Mesenchymal stem cell (in vitro differentiated cells and primary cell): ENCODE data around the gene IGF2.
A peak's percentile ranks its signal among the peaks of the same experiment; 100 is the strongest.

Experiments
- DNase-seq: peaks from one replicate; pipeline ENCODE4 v3.0.0-alpha.2; 2013
- H2AFZ ChIP-seq: one replicate; pipeline ENCODE4 v1.6.1; 2013; ENCODE audit warnings: low read depth, mild to moderate bottlenecking, control low read depth, inconsistent platforms, low read length, moderate library complexity
- H2AK5ac ChIP-seq: 2 replicates; pipeline ENCODE4 v1.6.1; 2013; ENCODE audit warnings: low read length, moderate library complexity, mild to moderate bottlenecking, inconsistent platforms; ENCODE audit not compliant: severe bottlenecking
- H2BK120ac ChIP-seq: one replicate; pipeline ENCODE4 v1.6.1; 2013; ENCODE audit warnings: low read depth, mild to moderate bottlenecking, inconsistent platforms, low read length, moderate library complexity
- H2BK12ac ChIP-seq, 2 experiments: one replicate each; pipeline ENCODE4 v1.6.1; 2013; ENCODE audit warnings: inconsistent platforms in 2 of 2, low read length in 2 of 2, mild to moderate bottlenecking in 2 of 2, moderate library complexity in 2 of 2, control low read depth in 1 of 2
- H2BK15ac ChIP-seq: one replicate; pipeline ENCODE4 v1.6.1; 2013; ENCODE audit warnings: mild to moderate bottlenecking, low read depth, inconsistent platforms; ENCODE audit not compliant: poor library complexity, severe bottlenecking
- H2BK5ac ChIP-seq: 2 replicates; pipeline ENCODE4 v1.6.1; 2013; ENCODE audit warnings: low read depth, mild to moderate bottlenecking, low read length, control low read depth, inconsistent platforms; ENCODE audit not compliant: poor library complexity, severe bottlenecking
- H3K14ac ChIP-seq, 2 experiments: one replicate each; pipeline ENCODE4 v1.6.1; 2013; ENCODE audit warnings: inconsistent platforms in 2 of 2, low read length in 2 of 2, control low read depth in 1 of 2, mild to moderate bottlenecking in 1 of 2, moderate library complexity in 1 of 2
- H3K18ac ChIP-seq, 2 experiments: one replicate each; pipeline ENCODE4 v1.6.1; 2013; ENCODE audit warnings: inconsistent platforms in 2 of 2, low read length in 2 of 2, control low read depth in 1 of 2, low read depth in 1 of 2, mild to moderate bottlenecking in 1 of 2
- H3K23ac ChIP-seq, 2 experiments: one replicate each; pipeline ENCODE4 v1.6.1; 2013; ENCODE audit warnings: inconsistent platforms in 2 of 2, low read length in 2 of 2, mild to moderate bottlenecking in 2 of 2, moderate library complexity in 2 of 2, control low read depth in 1 of 2
- H3K27ac ChIP-seq: 2 replicates; pipeline ENCODE4 v1.5.1; 2013; ENCODE audit warnings: mild to moderate bottlenecking, moderate library complexity, low read length, control low read depth, inconsistent platforms; ENCODE audit not compliant: poor library complexity, severe bottlenecking
- H3K27me3 ChIP-seq, 2 experiments: 2 replicates each; pipeline versions ENCODE4 v1.6.1 to v1.7.0; 2013; ENCODE audit warnings: low read length in 2 of 2, mild to moderate bottlenecking in 2 of 2, moderate library complexity in 2 of 2, control low read depth in 1 of 2, inconsistent platforms in 1 of 2; ENCODE audit not compliant: control insufficient read depth in 1 of 2, insufficient read depth in 1 of 2
- H3K36me3 ChIP-seq, 2 experiments: 2 replicates each; pipeline versions ENCODE4 v1.6.1 to v1.7.0; 2013; ENCODE audit warnings: low read length in 2 of 2, control low read depth in 1 of 2, inconsistent platforms in 1 of 2, low read depth in 1 of 2, mild to moderate bottlenecking in 1 of 2; ENCODE audit not compliant: insufficient read depth in 2 of 2, control insufficient read depth in 1 of 2
- H3K4ac ChIP-seq, 2 experiments: one replicate each; pipeline ENCODE4 v1.6.1; 2013; ENCODE audit warnings: inconsistent platforms in 2 of 2, low read length in 2 of 2, mild to moderate bottlenecking in 2 of 2, moderate library complexity in 2 of 2, control low read depth in 1 of 2, low read depth in 1 of 2
- H3K4me1 ChIP-seq: 2 replicates; pipeline ENCODE4 v1.6.1; 2013; ENCODE audit warnings: low read depth, low read length, control low read depth; ENCODE audit not compliant: control insufficient read depth, insufficient read depth
- H3K4me2 ChIP-seq: 2 replicates; pipeline ENCODE4 v1.6.1; 2013; ENCODE audit warnings: low read length, mild to moderate bottlenecking, inconsistent platforms; ENCODE audit not compliant: poor library complexity, severe bottlenecking
- H3K4me3 ChIP-seq, 2 experiments: 2 replicates each; pipeline versions ENCODE4 v1.5.1 to v1.7.0; 2013; ENCODE audit warnings: low read length in 2 of 2, mild to moderate bottlenecking in 2 of 2, control low read depth in 1 of 2, low read depth in 1 of 2; ENCODE audit not compliant: insufficient read depth in 1 of 2
- H3K79me1 ChIP-seq: replicated peaks from 2 replicates; pipeline ENCODE4 v1.6.1; 2013; ENCODE audit warnings: mild to moderate bottlenecking, control low read depth, low read length, inconsistent platforms; ENCODE audit not compliant: poor library complexity, severe bottlenecking
- H3K9ac ChIP-seq: 2 replicates; pipeline ENCODE4 v1.7.0; 2013; ENCODE audit warnings: mild to moderate bottlenecking, low read length, moderate library complexity
- H3K9me3 ChIP-seq: 2 replicates; pipeline ENCODE4 v1.7.0; 2013; ENCODE audit warnings: mild to moderate bottlenecking, low read length; ENCODE audit not compliant: control insufficient read depth
- H4K8ac ChIP-seq: one replicate; pipeline ENCODE4 v1.6.1; 2013; ENCODE audit warnings: inconsistent platforms, mild to moderate bottlenecking, low read length, moderate library complexity
- H4K91ac ChIP-seq: one replicate; pipeline ENCODE4 v1.6.1; 2013; ENCODE audit warnings: mild to moderate bottlenecking, low read length, inconsistent platforms
- WGBS: methylation state at CpG from one replicate; pipeline ENCODE4 v1.1.7; 2013; ENCODE audit warnings: mixed read lengths; 5-methylcytosine and 5-hydroxymethylcytosine counted together

IGF2 gene

GRCh38 chr11:2103668-2104523, 35.3 kb downstream of the IGF2 start:
- Histone ChIP-seq H4K8ac (no peak overlapping the region), H3K23ac (no peak overlapping the region), H3K18ac (no peak overlapping the region), H3K9ac (no peak overlapping the region), H3K4me1 (peaks cover 27% of the 10 kb centered on the region), H2BK5ac (no peak overlapping the region), H4K91ac (no peak overlapping the region), H2AFZ (no peak overlapping the region), H3K4ac (no peak overlapping the region), H3K9me3 (peaks cover 6% of the 10 kb centered on the region), H3K4me3 (no peak overlapping the region), H3K14ac (no peak overlapping the region), H2AK5ac (no peak overlapping the region), H3K36me3 (peaks cover 0 to 1% of the 10 kb centered on the region in 2 experiments), H3K27me3 (peaks cover 0 to 58% of the 10 kb centered on the region in 2 experiments), H2BK15ac (no peak overlapping the region), H2BK120ac (no peak overlapping the region), H3K4me2 (no peak overlapping the region), H3K79me1 (no peaks in the 10 kb centered on the region), H3K27ac (no peak overlapping the region), H2BK12ac (no peak overlapping the region)
- 94% methylated on average over 25 of the region's 25 CpGs for WGBS
- no peak for DNase-seq

GRCh38 chr11:2102883-2103213, 36.3 kb downstream of the IGF2 start:
- Histone ChIP-seq H3K9ac (no peak overlapping the region), H3K4ac (no peak overlapping the region), H3K79me1 (no peaks in the 10 kb centered on the region), H2BK12ac (no peak overlapping the region), H2AK5ac (no peak overlapping the region), H4K91ac (no peak overlapping the region), H2AFZ (no peak overlapping the region), H2BK120ac (no peak overlapping the region), H4K8ac (no peak overlapping the region), H3K4me1 (peaks cover 34% of the 10 kb centered on the region), H3K23ac (no peak overlapping the region), H3K9me3 (peaks cover 6% of the 10 kb centered on the region), H2BK5ac (no peak overlapping the region), H3K27me3 (peaks cover 0 to 48% of the 10 kb centered on the region in 2 experiments), H3K14ac (no peak overlapping the region), H3K4me2 (no peak overlapping the region), H3K36me3 (peaks cover 0 to 3% of the 10 kb centered on the region in 2 experiments), H2BK15ac (no peak overlapping the region), H3K4me3 (no peak overlapping the region), H3K18ac (no peak overlapping the region), H3K27ac (no peak overlapping the region)
- DNase-seq: no peak
- 80% methylated on average over 2 of the region's 2 CpGs for WGBS

- Histone ChIP-seq H2BK120ac (no peak overlapping the region), H2AK5ac (no peak overlapping the region), H2BK15ac (no peak overlapping the region), H3K27ac (no peak overlapping the region), H3K79me1 (no peaks in the 10 kb centered on the region), H4K8ac (no peak overlapping the region), H2BK12ac (no peak overlapping the region), H3K27me3 (peaks cover 0 to 43% of the 10 kb centered on the region in 2 experiments), H2BK5ac (no peak overlapping the region), H3K4me3 (no peak overlapping the region), H3K36me3 (peaks cover 0 to 3% of the 10 kb centered on the region in 2 experiments), H3K4me2 (no peak overlapping the region), H4K91ac (no peak overlapping the region), H3K14ac (no peak overlapping the region), H3K4me1 (peaks cover 39% of the 10 kb centered on the region), H3K9me3 (peaks cover 6% of the 10 kb centered on the region), H3K9ac (no peak overlapping the region), H3K18ac (no peak overlapping the region), H2AFZ (no peak overlapping the region), H3K23ac (no peak overlapping the region), H3K4ac (no peak overlapping the region)
- 84% methylated on average over 6 of the region's 8 CpGs for WGBS
- DNase-seq: no peak
These were observed 36.9 kb downstream of the IGF2 start for GRCh38 chr11:2102132-2102882.

- Histone ChIP-seq H2BK12ac (no peak overlapping the region), H3K14ac (no peak overlapping the region), H2BK5ac (no peak overlapping the region), H3K9ac (no peak overlapping the region), H4K8ac (no peak overlapping the region), H3K4me3 (no peak overlapping the region), H3K4ac (no peak overlapping the region), H3K9me3 (no peaks in the 10 kb centered on the region), H3K23ac (no peak overlapping the region), H3K36me3 (peaks cover 0 to 3% of the 10 kb centered on the region in 2 experiments), H2BK120ac (no peak overlapping the region), H3K27me3 (peaks cover 0 to 33% of the 10 kb centered on the region in 2 experiments), H3K4me2 (no peak overlapping the region), H2AFZ (no peak overlapping the region), H3K27ac (no peak overlapping the region), H2BK15ac (no peak overlapping the region), H3K4me1 (peaks cover 50% of the 10 kb centered on the region), H4K91ac (no peak overlapping the region), H3K79me1 (no peaks in the 10 kb centered on the region), H3K18ac (no peak overlapping the region), H2AK5ac (peak overlapping the region; percentile 29)
- no peak for DNase-seq
- 88% methylated on average over 9 of the region's 10 CpGs for WGBS
These were observed 38.0 kb downstream of the IGF2 start for GRCh38 chr11:2101171-2101675.
